Activated CD8-positive, alpha-beta memory T cell treated with anti-CD3 and anti-CD28 coated beads for 48 hours (primary cell): ENCODE measurements around the gene NCR3LG1.

Source experiments
- DNase-seq, 3 experiments: peaks; one replicate each; pipeline ENCODE4 v3.0.0-alpha.2; 2020; ENCODE audit warnings: low read depth in 2 of 3, low spot score in 2 of 3

The NCR3LG1 gene

DNA sequence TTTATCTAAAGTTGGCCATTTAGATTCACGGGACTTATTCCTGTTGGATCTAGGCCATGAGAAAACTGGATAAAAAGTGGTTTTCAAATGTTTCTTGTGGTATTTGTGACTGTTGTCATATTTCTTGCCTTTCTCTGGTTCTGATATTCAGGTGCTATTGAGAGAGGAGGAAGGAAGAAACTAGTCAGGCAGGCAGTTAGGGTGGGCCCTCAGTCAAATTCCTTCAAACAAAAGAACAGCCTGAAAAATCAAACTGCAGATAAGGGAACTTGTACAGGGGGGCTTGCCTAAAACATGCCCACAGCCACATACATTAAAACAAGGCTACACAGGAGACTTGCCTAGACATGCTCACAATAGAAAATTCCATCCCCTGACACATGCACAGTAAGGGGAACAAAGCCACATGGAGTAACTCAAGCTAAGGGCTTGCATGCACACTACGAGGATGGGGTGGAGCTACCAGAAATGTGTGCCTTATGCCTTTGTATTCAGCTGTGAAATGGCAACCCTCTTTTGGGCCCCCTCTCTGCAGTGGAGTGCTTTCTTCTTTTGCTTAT, 18.2 kb downstream of the NCR3LG1 start:
- no peak for DNase-seq

DNA sequence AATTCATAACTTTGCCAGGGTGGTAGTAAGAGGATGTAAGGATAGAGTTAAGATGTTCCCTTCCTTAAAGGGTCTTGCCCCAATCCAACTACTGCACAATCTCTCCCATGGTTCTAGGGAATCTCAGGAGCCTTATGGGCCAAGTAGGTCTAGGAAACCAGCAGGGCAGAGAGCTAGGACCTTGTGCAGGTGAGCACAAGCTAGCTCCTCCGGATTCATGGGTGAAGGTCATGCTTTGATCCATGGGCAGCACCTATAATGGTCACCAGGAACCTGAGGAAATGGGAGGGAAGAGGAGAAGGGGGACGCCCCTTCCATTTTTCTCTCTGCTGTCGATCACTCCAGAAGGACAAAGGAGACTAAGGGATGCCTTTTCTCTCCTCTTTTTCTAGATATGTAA, 20.0 kb downstream of the NCR3LG1 start:
- no peak for DNase-seq

DNA sequence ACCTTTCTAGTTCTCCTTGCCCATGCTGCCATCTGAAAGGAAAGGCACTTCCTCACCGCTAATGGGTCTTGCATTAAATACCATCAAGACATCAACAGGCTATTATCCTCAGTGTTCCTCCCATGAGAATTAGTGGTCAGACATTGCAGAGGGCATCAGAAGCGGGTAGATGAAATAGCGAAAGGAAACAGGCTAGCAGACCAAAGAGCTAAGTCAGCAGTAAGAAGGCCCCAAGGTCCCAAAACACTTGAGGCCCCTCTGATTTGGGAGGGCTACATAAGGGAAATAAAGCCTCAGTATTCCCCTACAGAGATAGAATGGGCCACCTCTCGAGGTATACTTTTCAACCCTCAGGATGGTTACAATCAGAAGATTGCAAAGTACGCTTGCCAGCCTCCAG, 23.9 kb downstream of the NCR3LG1 start:
- DNase-seq: no peak

DNA sequence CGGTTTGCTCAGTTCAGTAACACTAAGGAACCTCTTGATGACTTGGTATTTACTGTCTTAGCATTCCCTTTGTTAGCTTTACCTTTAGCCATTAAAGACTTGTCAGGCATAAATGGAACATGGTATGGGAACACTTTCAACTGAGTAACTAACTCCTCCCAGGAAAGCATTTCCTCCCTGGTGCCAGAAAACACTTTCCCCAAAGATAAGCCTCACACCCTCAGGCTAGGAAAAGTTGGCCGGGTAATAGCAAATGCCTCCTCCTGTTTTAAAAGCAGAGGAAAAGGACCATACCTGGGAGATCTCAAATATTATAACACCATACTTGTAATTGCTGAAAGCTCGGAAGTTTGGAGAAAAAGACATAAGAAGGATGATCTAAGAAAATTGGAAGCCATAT, 24.9 kb downstream of the NCR3LG1 start:
- DNase-seq: no peak

DNA sequence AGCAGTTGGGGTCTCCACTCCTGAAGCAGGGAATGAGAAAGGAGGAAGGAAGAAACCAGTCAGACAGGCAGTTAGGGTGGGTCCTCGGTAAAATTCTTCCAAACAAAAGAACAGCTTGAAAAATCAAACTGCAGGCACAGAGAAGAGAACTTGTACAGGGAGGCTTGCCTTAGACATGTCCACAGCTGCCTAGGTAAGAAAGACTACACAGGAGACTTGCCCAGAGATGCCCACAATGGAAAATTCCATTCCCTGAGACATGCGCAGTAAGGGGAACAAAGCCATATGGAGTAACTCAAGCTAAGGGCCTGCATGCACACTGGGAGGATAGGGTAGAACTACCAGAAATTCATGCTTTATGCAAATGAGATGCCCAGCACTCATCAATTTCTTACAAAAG, 27.1 kb downstream of the NCR3LG1 start:
- no peak for DNase-seq

DNA sequence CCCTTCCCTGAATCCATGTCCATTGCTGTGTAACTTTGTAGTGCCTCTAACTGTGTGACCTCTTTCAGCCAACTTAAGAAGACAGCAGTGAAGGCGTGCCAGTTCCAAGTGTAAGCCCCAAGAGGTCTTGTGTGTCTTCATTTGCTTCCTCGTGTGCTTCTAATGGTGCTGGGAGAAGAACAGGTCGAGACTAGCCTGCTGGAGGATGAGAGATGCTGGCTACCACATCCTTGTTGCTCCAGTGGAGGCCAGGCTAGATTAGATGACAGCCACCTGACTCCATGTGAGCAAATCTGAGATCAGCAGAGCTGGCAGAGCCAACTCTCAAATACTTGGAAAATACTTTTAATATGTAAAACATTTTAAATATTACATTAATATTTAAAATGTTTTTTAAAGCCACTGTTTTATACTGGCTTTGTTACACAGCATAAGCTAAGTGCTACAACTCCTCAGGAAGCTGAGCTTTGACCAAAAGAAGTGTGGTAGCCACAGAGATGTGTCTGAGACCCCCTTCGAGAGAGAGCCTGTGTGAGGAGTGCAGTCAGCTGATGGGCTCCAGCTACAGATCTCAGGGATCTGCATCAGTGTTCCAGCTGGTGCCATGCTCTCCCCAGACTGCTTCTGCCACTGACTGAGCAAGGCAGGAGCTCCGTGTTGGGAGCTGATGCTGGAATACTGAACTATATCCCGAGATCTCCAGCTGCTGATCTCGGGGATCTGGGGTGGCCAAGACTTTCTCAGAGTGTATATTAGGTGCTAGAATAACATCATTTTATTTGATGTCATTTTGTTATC, 28.0 kb downstream of the NCR3LG1 start:
- no peak for DNase-seq

DNA sequence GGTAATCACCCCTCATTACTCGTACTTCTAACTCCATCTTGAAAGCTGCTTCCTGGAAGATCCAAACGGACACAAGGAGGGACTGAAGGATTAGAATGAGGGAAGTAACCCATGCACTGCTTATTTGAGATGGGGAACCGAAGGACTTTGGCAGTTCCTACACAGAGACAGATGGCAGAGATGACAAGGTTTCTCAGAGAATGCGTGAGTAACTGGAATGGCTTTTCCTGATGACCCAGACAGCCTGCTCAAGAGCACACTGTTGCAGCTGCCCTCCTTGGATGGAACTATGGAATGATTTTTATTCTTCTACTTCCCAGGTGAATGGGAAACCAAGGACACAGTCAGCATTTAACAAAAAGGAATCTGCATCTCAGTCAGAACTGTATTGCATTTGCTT, 29.6 kb downstream of the NCR3LG1 start:
- no peak for DNase-seq

DNA sequence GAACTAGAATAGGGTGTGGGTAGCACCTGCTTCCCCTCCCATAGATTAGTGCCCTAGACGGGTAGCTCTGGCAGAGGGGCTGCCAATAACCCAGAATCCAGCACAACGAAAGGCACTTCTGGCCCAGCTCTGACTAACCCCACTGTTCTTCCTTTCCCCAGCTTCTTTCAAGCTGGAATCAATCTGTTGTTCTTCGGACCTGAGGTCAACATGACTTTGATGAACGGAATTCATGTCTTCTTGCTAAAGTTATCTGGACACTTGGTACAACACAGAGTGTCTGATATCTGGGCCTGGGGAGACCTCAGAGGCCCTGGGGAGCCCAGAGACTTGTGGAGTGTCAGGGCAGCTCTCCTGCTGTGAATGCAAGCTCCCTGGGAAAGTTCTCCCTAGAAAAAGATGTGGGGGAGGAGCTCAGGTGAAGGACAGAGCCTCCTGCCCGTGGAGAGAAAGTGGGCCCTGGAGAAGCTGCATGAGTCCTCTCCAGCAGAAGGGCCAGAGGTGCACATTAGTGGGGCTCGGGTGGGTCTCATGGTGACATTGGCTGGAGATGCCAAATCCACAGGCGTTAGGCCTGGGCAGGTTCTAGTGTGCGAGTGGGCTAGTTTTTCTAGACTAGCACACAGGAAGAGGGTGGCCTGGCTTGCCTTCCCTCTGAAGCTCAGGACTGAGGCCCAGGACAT, 30.6 kb downstream of the NCR3LG1 start:
- DNase-seq: no peak

DNA sequence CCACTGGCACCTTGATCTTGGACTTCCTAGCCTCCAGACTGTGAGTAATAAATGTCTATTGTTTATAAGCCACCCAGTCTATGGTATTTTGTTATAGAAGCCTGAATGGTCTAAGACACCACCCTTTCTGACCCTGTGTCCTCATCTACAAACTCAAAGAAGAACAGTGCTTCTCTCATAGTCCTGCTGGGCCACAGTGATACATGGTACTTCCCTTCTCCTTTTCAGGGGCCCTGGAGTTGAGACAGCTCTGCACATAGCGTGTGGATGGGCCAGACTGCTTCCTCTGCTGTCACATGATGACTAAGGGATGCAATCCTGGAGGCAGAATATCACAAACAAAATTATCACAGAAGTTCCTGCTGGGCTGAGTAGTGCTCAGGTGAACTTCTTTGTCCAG, 31.9 kb downstream of the NCR3LG1 start:
- no peak for DNase-seq

DNA sequence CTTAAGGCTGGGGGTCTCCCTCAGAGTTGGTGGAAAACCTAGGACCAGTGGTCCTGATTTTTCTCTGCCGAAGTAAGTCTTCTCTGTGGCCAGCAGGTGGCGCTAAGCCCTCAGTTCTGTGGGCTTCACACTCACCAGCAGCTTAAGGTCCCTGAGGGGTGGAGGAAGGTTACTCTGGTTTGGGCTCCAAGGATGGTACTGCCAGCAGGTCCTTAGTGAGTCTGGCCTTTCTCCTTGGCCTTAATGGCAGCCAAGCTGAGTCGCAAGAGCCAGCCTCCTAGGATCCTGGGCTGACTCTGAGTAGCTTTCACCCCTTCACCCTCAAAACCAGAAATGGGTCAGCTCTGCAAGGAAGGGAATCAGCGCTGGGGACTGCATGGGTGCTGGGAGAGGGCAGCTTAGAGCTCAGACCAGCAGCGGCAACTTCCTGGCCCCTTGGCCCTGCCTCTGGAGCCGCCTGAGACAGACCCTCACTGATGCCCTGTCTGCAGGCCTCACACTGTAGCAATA, 32.5 kb downstream of the NCR3LG1 start:
- DNase-seq: peak; percentile 30 to 60 (median 51)

DNA sequence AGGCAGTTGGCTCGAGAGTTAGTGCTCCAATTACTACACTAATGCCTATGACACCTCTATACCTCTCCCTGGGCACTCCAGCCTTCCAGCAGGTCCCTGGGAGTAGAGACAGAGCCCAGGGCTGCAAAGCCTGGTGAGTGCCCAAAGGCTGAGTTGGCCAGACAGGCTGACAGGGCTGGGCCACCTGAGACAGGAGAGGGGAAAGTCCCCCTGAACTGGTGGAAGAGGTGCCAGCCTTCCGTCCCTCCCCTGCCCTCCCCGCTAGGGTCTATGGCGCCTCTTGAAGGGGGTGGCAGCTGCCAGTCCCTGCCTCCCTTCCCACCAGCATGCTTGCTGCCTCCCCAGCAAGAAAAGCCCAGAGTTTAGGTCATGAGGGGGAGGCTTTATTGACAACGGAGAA, 33.9 kb downstream of the NCR3LG1 start:
- no peak for DNase-seq

DNA sequence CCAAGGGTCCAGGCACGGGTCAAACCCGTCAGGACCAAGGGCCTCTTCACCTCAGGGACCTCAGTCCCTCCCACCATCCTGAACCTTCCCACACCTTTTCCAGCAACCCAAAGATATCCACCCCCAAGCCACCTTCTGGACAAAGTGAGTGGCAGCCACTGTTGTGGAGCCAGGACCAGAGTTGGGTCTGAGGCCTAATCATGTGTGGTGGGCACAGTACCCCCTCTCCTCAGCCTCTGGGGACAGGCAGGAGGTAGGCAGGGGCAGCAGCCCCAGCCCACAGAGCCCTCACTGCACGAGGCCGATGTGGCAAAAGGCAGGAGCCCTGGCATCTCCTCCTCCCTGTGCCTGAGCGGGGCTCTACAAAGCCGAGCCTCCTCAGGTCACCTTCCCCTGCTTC, 34.3 kb downstream of the NCR3LG1 start:
- no peak for DNase-seq

DNA sequence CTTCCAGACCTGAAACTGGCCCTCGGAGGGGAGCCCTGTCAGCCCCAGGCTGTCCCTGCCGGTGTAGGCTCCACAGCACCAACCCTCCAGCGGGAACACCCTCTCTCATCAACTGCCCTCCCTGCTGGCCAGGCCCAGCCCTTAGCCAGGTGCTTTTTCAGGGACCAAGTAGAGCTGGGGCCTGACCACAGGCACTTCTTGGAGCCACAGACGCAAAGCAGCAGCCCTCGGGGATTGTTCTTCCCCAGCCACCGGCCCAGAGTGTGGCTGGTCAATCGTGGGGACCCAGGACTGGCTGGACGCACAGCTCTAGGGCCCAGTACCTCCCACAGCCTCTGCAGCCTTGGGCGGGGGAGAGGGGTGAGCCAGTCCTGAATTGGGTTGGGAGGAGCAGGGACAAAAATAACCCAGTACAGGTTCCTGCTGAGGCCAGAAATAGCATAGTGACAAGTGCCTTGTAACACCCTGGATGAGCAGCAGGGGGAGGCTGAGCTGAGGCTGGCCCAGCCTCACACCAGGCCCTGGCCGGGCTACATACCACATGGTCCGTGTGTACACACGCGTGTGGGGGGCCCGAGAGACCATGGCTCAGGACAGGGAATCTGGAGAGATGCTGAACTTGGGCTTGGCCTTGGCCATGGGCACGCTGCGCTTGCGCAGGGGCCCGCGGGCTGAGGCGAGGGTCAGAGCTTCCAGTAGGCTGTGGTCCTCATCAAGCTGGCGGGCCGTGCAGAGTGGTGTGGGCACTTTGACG, 34.9 kb downstream of the NCR3LG1 start:
- DNase-seq: peak in 1 of 3 experiments; percentile 11

DNA sequence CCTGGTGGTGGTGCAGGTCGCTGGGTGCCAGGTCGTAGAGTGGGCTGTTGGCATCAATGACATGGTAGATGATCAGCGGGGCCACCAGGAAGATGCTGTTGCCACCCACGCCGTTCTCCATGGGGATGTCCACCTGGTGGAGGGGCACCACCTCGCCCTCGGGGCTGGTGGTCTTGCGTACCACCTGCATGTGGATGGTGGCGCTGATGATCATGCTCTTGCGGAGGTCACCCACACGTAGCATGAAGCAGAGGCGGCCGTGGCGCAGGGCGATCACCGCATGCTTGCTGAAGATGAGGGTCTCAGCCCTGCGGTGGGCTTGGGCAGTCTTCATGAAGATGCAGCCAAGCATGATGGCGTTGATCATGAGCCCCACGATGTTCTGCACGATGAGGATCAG, 35.7 kb downstream of the NCR3LG1 start:
- DNase-seq: no peak

DNA sequence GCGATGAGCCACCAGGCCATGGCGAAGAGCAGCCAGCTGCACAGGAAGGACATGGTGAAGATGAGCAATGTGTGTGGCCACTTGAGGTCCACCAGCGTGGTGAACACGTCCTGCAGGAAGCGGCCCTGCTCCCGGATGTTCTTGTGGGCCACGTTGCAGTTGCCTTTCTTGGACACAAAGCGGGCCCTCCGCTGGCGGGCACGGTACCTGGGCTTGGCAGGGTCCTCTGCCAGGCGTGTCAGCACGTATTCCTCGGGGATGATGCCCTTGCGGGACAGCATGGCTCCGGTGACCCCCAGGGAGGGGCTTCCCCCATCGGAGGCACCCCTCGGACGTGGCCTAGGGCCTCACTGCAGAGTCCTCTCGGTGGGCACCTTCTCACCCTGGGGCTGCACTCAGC, 36.2 kb downstream of the NCR3LG1 start:
- no peak for DNase-seq

DNA sequence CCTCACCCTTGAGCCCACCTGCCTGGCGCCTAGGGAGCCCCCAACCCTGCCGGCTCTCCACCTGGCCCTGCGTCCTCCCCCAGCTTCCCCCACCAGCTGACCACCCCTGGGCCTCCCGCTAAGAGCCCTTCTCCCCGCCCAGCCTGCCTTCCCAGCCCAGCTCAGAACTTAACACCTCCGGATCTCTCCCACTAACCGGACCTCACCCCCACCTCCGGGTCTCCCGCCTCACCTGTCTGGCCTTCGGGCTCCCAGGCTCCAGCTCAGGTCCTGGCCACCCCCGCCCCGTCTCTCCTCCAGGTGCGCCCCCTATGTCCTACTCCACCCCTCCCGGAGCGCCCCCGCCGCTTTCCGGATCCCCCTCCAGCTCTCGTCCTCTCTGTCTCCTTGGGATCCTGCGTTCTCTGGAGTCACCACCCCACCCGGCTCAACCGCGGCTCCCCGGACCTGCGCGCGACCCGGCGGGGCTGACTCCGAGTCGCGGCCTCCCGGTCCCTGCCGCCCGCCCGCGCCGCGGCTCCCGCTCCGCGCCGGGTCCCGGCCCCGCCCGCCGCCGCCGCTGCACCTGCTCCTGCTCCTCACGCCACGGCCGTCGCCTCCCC, 37.1 kb downstream of the NCR3LG1 start, which contains the start of gene KCNJ11:
Gene KCNJ11 (minus strand): TSS at position 51 of the 602 bp plus-strand sequence. CDS start 568 bp downstream, outside the sequence.
- no peak for DNase-seq

DNA sequence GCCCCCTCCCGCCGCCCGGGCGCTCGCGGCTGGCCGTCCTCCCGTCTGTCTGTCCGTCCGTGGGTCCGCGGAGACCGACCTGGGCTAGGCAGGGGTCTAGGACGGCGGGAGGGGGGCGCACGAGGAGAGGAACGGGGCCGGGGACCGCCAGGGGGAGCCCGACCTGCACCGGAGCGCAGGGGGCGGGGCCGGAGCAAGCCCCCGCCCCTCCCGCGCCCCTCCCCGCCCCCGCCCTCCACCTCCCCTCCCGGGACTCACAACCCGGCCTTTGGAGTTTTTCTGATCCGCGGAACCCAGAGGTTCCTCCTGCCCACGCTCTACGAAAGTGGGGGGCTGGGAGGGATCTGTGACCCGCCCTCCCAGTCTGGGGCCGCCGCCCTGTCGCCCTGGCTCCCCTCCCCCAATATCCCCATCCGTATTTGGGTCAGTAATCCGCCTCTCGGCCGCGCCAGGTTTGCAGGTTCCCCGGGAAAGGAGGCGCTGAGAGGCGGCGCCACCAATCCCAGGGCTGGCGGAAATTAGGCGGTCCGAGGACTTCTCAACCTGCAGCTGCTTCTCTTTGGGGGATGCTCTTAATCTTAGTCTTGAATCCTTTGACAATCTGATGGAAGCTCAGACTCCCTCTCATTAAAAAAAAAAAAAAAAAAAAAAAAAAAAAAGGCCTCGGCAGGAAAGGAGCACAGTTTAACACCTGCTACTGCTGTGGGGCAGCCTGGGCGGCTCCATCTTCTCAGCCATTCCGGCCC, 37.8 kb downstream of the NCR3LG1 start:
- DNase-seq: peak; percentile 50 to 77 (median 60)

DNA sequence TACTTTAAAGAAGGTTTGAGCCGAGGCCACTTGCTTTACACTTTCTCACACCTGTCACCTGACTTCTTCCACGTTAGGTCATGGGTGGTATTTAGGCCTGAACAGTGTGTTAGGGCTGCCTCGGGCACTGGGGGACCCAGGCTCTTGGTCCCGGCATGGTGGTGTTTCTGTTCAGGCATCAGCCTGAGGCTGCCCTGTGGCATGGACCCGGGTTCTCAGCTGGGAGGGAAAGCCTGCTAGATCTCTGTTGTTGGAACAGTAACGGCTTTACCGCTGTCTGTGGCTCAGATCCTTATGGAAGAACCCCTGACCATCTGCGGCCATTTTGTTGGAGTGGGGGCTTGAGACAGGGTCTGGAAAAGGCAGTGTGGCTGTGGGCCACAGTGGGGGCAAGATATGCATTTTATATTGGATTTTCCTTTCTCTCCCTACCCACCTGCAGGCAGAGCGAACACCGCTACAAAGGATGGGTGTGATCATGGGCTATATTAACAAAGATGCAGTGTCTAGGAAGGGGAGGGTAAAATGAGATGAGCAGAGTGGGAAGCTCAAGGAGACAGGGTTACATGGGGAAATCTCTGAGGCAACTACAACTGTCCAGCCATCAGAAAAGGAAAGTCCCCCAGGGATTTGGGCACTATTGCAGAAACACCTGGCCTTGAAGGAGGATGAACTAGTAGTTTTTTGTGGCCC, 38.5 kb downstream of the NCR3LG1 start:
- no peak for DNase-seq

DNA sequence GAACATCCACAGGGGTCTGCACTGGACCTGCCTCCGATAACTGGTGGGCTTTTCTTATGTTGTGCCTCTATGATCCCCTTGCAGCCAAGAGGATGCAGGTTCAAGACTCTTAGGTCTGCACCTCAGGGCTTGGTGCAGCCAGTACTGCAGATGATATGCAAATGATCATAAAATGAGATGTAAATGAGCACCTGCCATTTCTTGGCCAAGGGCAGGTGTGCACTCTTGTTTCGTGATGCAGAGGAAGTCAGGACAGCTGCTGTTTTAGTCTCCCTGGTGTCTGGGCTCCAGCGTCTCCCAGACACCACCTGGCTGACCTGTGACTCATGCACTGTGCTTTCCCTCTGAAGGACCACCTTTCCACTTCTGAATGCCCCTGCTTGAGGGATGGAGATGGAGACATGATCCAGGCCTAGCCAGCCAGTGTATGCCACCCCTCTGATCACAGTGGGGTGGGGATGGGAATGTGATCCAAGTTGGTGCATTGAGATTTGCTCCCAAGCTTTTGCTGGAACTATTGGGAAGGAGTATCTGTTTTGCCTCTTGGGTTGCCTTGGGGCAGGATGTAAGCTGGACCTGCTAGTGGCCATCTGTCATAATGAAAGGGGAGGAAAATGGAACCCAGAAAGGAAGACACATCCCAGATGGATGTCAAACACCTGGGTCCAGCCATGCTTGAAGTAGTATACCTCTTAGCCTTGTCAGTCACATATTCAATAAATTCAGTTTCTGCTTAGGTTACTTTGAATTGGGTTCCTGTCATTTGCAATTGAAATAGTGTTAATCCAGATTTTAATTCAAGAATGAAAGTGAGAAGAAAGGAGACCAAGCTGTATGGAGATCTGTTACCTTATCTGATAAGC, 40.1 kb downstream of the NCR3LG1 start:
- DNase-seq: no peak
